GM12878 (cell line): ENCODE results near the gene CPB2. TPM values are rescaled to one million over a fixed set of nuclear protein-coding genes. Genes with fewer than 3 reads are reported as not detected.

Source experiments
- ATAC-seq: fragments of 200-7000 bp; cut with Tn5 transposase; 3 replicates; pipeline ENCODE4 v1.9.1; 2020; ENCODE audit warnings: mild to moderate bottlenecking, moderate library complexity
- BruUV-seq: library from RNA; stranded (reverse); fragments of 400-500 nt; replicated peaks from 2 replicates; lab custom pipeline; 2021; lab: Mats Ljungman, UMichigan
- CTCF ChIA-PET: fragments of 300-600 bp; sonication (Branson Sonifier 250); formaldehyde crosslinking; extraction: SDS; loops from one replicate; lab custom pipeline; 2021; ENCODE audit warnings: inconsistent platforms; lab: Yijun Ruan, JAX
- POLR2A ChIA-PET: fragments of 350-600 bp; formaldehyde crosslinking; extraction: SDS; loops from one replicate; lab custom pipeline; 2021; ENCODE audit warnings: inconsistent platforms; lab: Charles Lee
- RAD21 ChIA-PET: fragments of 300-600 bp; sonication (Branson Sonifier 250); formaldehyde crosslinking; loops from one replicate; lab custom pipeline; 2023; ENCODE audit warnings: antibody characterized with exemption; ENCODE audit not compliant: unreplicated experiment; lab: Charles Lee
- SMC1A ChIA-PET: fragments of 300-600 bp; sonication (Branson Sonifier 250); formaldehyde crosslinking; loops from one replicate; lab custom pipeline; 2023; ENCODE audit not compliant: unreplicated experiment, uncharacterized antibody; lab: Charles Lee
- DNase-seq: peaks from one replicate; pipeline ENCODE4 v3.0.0-alpha.2; 2011; ENCODE audit warnings: low read depth, low spot score
- FAIRE-seq: peaks from 3 replicates; lab custom pipeline; 2011; peaks lifted over from hg19 to GRCh38; lab: Jason Lieb, UNC
- H2AFZ ChIP-seq: 2 replicates; pipeline ENCODE4 v1.6.0; 2011; ENCODE audit warnings: low read depth, low read length, control low read depth; ENCODE audit not compliant: control insufficient read depth
- H3K27ac ChIP-seq: 2 replicates; pipeline ENCODE4 v1.5.1; 2011; ENCODE audit warnings: control low read depth; ENCODE audit not compliant: control insufficient read depth, insufficient read depth
- H3K27me3 ChIP-seq, 2 experiments: replicated peaks in 1 of 2; 2 replicates each; pipeline versions ENCODE4 v1.6.0 to v1.6.1; 2011; ENCODE audit warnings: low read length in 1 of 2; ENCODE audit not compliant: control insufficient read depth in 2 of 2, insufficient read depth in 2 of 2
- H3K36me3 ChIP-seq, 2 experiments: 2 replicates each; pipeline ENCODE4 v1.5.1; 2011; ENCODE audit warnings: low read length in 1 of 2; ENCODE audit not compliant: control insufficient read depth in 2 of 2, insufficient read depth in 2 of 2
- H3K4me1 ChIP-seq: 2 replicates; pipeline ENCODE4 v1.6.1; 2011; ENCODE audit warnings: mild to moderate bottlenecking, low read length, moderate library complexity, mixed read lengths; ENCODE audit not compliant: control insufficient read depth, insufficient read depth
- H3K4me2 ChIP-seq: 2 replicates; pipeline ENCODE4 v1.6.0; 2011; ENCODE audit warnings: control low read depth; ENCODE audit not compliant: control insufficient read depth, insufficient read depth
- H3K4me3 ChIP-seq: fragments of 200-600 bp; sonication (generic); 2 replicates; pipeline ENCODE4 v1.5.1; 2016
- H3K79me2 ChIP-seq: 2 replicates; pipeline ENCODE4 v1.6.0; 2011; ENCODE audit warnings: low read length; ENCODE audit not compliant: control insufficient read depth, insufficient read depth
- H3K9ac ChIP-seq: 2 replicates; pipeline ENCODE4 v1.8.0; 2011; ENCODE audit warnings: low read length, control low read depth, mixed read lengths; ENCODE audit not compliant: control insufficient read depth, insufficient read depth
- H3K9me3 ChIP-seq: replicated peaks from 3 replicates; pipeline ENCODE4 v1.5.1; 2011; ENCODE audit warnings: mild to moderate bottlenecking, low read length; ENCODE audit not compliant: control insufficient read depth, insufficient read depth
- H4K20me1 ChIP-seq: 2 replicates; pipeline ENCODE4 v1.6.0; 2011; ENCODE audit not compliant: control insufficient read depth, insufficient read depth
- ETV6 ChIP-seq, 2 experiments: fragments of 450-650 bp in 1 of 2; IDR thresholded peaks in 1 of 2; conservative IDR thresholded peaks in 1 of 2; 2 replicates each; pipeline ENCODE4 v1.6.1; 2014; ENCODE audit warnings: antibody characterized with exemption in 1 of 2, borderline replicate concordance in 1 of 2, low read depth in 1 of 2, mild to moderate bottlenecking in 1 of 2, moderate library complexity in 1 of 2
- GATAD2B ChIP-seq: fragments of 450-650 bp; conservative IDR thresholded peaks from 2 replicates; pipeline ENCODE4 v1.6.1; 2017; ENCODE audit warnings: low read depth, mild to moderate bottlenecking, moderate library complexity
- HDGF ChIP-seq: fragments of 450-650 bp; IDR thresholded peaks from 2 replicates; pipeline ENCODE4 v1.6.1; 2016; ENCODE audit warnings: antibody characterized with exemption
- KAT2A ChIP-seq: conservative IDR thresholded peaks from 2 replicates; pipeline ENCODE4 v1.6.1; 2011; ENCODE audit warnings: low read depth, low read length; ENCODE audit not compliant: control insufficient read depth
- NR2F1 ChIP-seq: fragments of 450-650 bp; conservative IDR thresholded peaks from 2 replicates; pipeline ENCODE4 v1.6.1; 2017; ENCODE audit warnings: mild to moderate bottlenecking
- POLR2AphosphoS5 ChIP-seq: IDR thresholded peaks from 2 replicates; pipeline ENCODE4 v1.6.1; 2011; ENCODE audit warnings: mild to moderate bottlenecking, low read length, inconsistent platforms
- RB1 ChIP-seq: fragments of 450-650 bp; formaldehyde crosslinking; IDR thresholded peaks from 2 replicates; pipeline ENCODE4 v1.6.1; 2017; ENCODE audit warnings: mild to moderate bottlenecking, borderline replicate concordance
- RCOR1 ChIP-seq: conservative IDR thresholded peaks from 2 replicates; pipeline ENCODE4 v1.6.1; 2012; ENCODE audit warnings: low read depth, low read length, improper control_type of control experiment
- SRF ChIP-seq, 2 experiments: IDR thresholded peaks; 2 replicates each; pipeline ENCODE4 v1.6.1; 2011; ENCODE audit warnings: low read depth in 2 of 2, low read length in 2 of 2, mild to moderate bottlenecking in 1 of 2, moderate library complexity in 1 of 2
- STAT3 ChIP-seq: IDR thresholded peaks from 2 replicates; pipeline ENCODE4 v1.6.1; 2011; ENCODE audit warnings: low read depth, low read length, improper control_type of control experiment
- ZNF24 ChIP-seq: fragments of 450-650 bp; IDR thresholded peaks from 2 replicates; pipeline ENCODE4 v1.6.1; 2017; ENCODE audit warnings: antibody characterized with exemption, mild to moderate bottlenecking
- WGBS: methylation state at CpG from one replicate; pipeline ENCODE4 v1.1.6; 2016; ENCODE audit warnings: low lambda C conversion rate; ENCODE audit not compliant: insufficient replicate concordance, insufficient coverage; ENCODE audit errors: missing lambda C conversion rate; 5-methylcytosine and 5-hydroxymethylcytosine counted together
- in situ Hi-C: fragments of 300-500 bp; cut with MboI; formaldehyde crosslinking; loops from 9 replicates; pipeline ENCODE4 v1.14.3; 2018; ENCODE audit warnings: mixed read lengths
- intact Hi-C: fragments of 100-400 bp; cut with micrococcal nuclease; formaldehyde crosslinking; loops from one replicate; pipeline ENCODE4 v1.14.2; 2022; ENCODE audit not compliant: unreplicated experiment
- polyA plus RNA-seq, 11 experiments: library from polyadenylated mRNA; depleted of rRNA in 4 of 11; unstranded in 6 of 11; stranded (reverse) in 5 of 11; fragments of >200 nt; fragmentation: Nextera tagmentation in 4 of 11; fragmentation: Illumina TruSeq in 1 of 11; extraction: Ambion mirVana in 4 of 11; extraction: Trizol in 1 of 11; gene quantifications; 1 replicate in 1 of 11; 2 replicates in 10 of 11; pipeline versions ENCODE4 v1.2.1 to v1.2.3, GENCODE V29; 2011 to 2016; ENCODE audit warnings: inconsistent platforms in 2 of 11, missing spikeins in 2 of 11, low read depth in 1 of 11
- total RNA-seq, 4 experiments: library from RNA; depleted of rRNA in 3 of 4; stranded (reverse); fragments of >200 nt in 3 of 4; fragmentation: Illumina TruSeq in 1 of 4; extraction: Trizol in 1 of 4; gene quantifications; 2 replicates each; pipeline versions ENCODE4 v1.2.1 to v1.2.3, GENCODE V29; 2013 to 2021
- TF ChIP-seq, protein P1 (sequence below): fragments of 450-650 bp; IDR thresholded peaks from 2 replicates; pipeline ENCODE4 v1.6.1; 2017; ENCODE audit warnings: mild to moderate bottlenecking, moderate library complexity

The CPB2 gene
- total and polyA plus RNA-seq, 10 of the 15 experiments (the other 5 are each of a cell fraction or from before 2014, with no cell fraction given), result 0.05 to 0.87 (median 0.13) TPM; not detected in 3

DNA sequence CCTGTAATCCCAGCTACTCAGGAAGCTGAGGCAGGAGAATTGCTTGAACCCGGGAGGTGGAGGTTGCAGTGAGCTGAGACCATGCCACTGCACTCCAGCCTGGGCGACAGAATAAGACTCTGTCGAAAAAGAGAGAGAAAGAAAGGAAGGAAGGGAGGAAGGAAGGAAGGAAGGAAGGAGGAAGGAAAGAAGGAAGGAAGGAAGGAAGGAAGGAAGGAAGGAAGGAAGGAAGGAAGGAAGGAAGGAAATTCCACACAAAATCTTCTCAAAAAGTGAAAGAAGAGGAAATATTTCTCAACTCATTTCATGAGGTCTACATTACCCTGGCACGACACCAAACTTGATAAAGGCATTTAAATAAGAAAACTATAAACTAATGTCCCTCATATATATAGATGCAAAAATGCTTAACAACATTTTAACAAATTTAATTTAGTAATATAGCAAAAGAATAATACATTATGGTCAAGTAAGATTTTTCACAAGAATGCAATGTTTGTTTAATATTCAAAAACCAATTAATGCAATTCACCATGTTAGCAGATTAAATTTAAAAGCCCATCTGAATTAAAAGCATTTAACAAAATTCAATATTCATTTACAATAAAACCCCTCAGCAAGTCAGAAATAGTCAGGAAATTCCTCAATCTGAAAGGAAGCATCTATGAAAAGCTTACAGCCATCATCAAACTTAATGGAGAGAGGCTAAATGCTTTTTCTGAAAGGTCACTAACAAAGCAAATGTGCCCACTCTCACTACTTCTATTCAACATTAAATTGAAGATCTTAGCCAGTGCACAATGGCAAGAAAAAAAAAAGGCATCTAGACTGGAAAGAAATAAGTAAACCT is 12.0 kb upstream of the CPB2 start:
- no peaks in the 10 kb centered on the region; a peak in 1 of 4 replicates for H3K27me3 ChIP-seq
- no peak overlapping the region for H3K9ac ChIP-seq
- POLR2A ChIA-PET, result no interaction called here
- SMC1A ChIA-PET, result no interaction called here
- no peaks in the 10 kb centered on the region for H3K4me1 ChIP-seq
- 93% methylated on average over 4 of the region's 4 CpGs for WGBS
- H3K4me3 ChIP-seq, result no peak overlapping the region
- no peak for ATAC-seq
- no peak for DNase-seq
- in situ Hi-C loops, result no loop called here
- CTCF ChIA-PET, result interaction anchor here (2.4 kb wide), 1 partner anchor 10 kb away, joined by 9 read pairs; no protein-coding TSS in a partner anchor
- no peak overlapping the region for H2AFZ ChIP-seq
- H3K36me3 ChIP-seq, result no peaks in the 10 kb centered on the region
- no peaks in the 10 kb centered on the region for H4K20me1 ChIP-seq
- FAIRE-seq, result peak; percentile 18
- no TSS peak for BruUV-seq
- H3K27ac ChIP-seq, result no peak overlapping the region
- H3K9me3 ChIP-seq, result no peaks in the 10 kb centered on the region
- TF ChIP-seq ETV6 (conservative IDR thresholded peaks at IDR 0.05 in 1 of 2, IDR thresholded peaks at IDR 0.05 in 1 of 2; ENCODE audit: borderline replicate concordance in 1 of 2, low read depth in 1 of 2), result peak in 1 of 2 experiments; percentile 59; a peak in 2 of 4 replicates
- no peak for TF ChIP-seq KAT2A
- TF ChIP-seq HDGF, result no peak
- RAD21 ChIA-PET, result no interaction called here
- no peaks in the 10 kb centered on the region for H3K79me2 ChIP-seq
- intact Hi-C loops, result no loop called here
- H3K4me2 ChIP-seq, result no peak overlapping the region

DNA sequence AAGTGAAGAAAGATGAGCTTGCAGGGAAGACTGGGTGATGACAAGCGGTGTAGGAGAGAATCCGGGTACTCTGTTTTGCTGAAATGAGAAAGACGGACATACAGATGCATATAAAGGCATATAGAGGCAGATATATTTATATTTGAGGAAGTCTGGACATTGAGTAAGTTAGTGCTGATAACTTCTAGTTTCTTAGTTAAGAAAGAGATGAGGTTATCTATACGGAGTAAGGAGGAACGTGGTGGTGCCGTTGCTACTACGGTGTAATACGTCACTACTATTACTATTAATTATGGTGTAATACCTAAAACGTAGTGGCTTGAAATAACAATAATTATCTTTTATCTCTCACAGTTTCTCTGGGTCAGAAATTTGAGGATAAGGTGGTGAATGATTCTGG is 9.8 kb upstream of the CPB2 start:
- 87% methylated on average over 9 of the region's 9 CpGs for WGBS
- FAIRE-seq (no peak), ATAC-seq (no peak), DNase-seq (no peak)
- Histone ChIP-seq H4K20me1 (no peaks in the 10 kb centered on the region), H3K4me3 (no peak overlapping the region), H3K27me3 (no peaks in the 10 kb centered on the region; a peak in 1 of 4 replicates), H3K36me3 (no peaks in the 10 kb centered on the region), H3K4me2 (no peak overlapping the region), H2AFZ (no peak overlapping the region), H3K27ac (no peak overlapping the region), H3K9ac (no peak overlapping the region), H3K79me2 (no peaks in the 10 kb centered on the region), H3K4me1 (no peaks in the 10 kb centered on the region), H3K9me3 (no peaks in the 10 kb centered on the region)
- BruUV-seq, result no TSS peak
- ChIA-PET SMC1A (no interaction called here), POLR2A (no interaction called here), RAD21 (interaction anchor here (1.0 kb wide), 1 partner anchor 307 kb away, joined by 3 read pairs; no protein-coding TSS in a partner anchor), CTCF (interaction anchor here (1.7 kb wide), 1 partner anchor 12 kb away, joined by 6 read pairs; no protein-coding TSS in a partner anchor)
- TF ChIP-seq, protein P1, sequence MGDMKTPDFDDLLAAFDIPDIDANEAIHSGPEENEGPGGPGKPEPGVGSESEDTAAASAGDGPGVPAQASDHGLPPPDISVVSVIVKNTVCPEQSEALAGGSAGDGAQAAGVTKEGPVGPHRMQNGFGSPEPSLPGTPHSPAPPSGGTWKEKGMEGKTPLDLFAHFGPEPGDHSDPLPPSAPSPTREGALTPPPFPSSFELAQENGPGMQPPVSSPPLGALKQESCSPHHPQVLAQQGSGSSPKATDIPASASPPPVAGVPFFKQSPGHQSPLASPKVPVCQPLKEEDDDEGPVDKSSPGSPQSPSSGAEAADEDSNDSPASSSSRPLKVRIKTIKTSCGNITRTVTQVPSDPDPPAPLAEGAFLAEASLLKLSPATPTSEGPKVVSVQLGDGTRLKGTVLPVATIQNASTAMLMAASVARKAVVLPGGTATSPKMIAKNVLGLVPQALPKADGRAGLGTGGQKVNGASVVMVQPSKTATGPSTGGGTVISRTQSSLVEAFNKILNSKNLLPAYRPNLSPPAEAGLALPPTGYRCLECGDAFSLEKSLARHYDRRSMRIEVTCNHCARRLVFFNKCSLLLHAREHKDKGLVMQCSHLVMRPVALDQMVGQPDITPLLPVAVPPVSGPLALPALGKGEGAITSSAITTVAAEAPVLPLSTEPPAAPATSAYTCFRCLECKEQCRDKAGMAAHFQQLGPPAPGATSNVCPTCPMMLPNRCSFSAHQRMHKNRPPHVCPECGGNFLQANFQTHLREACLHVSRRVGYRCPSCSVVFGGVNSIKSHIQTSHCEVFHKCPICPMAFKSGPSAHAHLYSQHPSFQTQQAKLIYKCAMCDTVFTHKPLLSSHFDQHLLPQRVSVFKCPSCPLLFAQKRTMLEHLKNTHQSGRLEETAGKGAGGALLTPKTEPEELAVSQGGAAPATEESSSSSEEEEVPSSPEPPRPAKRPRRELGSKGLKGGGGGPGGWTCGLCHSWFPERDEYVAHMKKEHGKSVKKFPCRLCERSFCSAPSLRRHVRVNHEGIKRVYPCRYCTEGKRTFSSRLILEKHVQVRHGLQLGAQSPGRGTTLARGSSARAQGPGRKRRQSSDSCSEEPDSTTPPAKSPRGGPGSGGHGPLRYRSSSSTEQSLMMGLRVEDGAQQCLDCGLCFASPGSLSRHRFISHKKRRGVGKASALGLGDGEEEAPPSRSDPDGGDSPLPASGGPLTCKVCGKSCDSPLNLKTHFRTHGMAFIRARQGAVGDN, result no peak
- TF ChIP-seq SRF (IDR thresholded peaks at IDR 0.05; ENCODE audit: low read depth in 2 of 2, low read length in 2 of 2) (no peak), STAT3 (no peak), NR2F1 (no peak), RB1 (no peak), POLR2AphosphoS5 (no peak), ZNF24 (no peak), RCOR1 (no peak), GATAD2B (no peak)
- intact Hi-C loops, result no loop called here
- in situ Hi-C loops, result no loop called here
